Activated CD8-positive, alpha-beta memory T cell treated with anti-CD3 and anti-CD28 coated beads for 1 hour (primary cell): ENCODE data around the gene SLC44A5.
"Not testable (repeated sequence)": the region's sequence is repeated elsewhere in the genome, so short reads cannot be mapped to it uniquely, and the experiment has no call there.

Experiments used
- DNase-seq, 2 donors: peaks; one replicate each; pipeline ENCODE4 v3.0.0-alpha.2; 2020; ENCODE audit warnings: low read depth in 1 of 2; ENCODE audit errors: extremely low read depth in 1 of 2

The SLC44A5 gene

DNA sequence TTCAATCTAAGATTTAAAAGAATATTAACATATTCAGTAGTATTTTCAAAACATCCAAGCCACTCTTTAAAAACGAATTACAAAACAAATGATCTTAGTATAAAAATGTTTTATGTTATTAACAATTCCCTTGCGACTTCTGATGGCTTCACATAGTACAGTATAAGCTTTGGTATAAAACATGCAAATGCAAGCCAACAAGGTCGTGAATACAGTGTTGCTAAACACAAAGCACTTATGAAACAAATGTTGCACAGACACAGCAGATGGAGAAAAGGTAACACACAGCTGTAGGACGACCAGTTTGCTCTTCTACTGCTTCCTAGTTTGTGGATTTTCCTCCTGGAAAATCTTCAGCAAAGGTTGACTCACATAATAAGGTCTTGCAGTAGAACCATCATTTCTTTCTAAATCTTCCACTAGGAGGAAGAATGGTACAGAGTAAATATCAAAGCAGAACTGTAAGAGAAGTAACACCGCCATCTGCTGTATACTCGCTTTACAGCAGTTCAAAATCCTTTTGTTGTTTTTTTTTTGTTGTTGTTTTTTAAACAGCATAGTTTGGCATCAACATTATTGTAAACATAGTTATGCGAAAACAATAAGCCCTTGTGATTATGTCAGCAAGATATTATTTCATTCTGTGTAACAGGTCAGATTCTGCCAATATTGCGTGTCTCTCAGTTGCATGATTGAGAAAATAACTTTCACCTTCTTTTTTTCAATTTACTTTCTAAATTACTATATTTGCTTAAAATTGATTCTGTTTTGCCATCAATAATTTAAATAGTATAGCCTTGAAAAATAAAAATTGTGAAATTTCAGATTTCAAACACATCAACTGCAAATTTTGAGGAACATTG lies 407.3 kb downstream of the SLC44A5 start:
- DNase-seq = no peak

DNA sequence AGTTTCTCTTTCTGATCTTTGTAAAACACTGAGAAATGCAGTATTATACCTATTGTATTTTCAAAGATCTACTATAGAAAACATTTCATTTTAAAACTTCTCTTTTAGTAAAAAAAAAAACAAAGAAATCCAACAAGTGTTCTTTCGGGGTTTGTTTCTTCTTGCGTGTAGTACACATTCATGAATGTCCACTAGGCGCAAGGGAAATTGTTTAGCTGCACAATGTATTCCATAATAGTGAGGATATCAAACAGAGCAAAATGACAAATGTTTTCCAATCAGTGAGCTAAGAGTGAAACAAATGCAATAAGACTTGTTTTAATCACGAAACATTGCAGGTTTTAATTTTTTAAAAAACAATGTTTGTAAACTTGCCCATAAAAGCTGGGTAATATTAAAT lies 408.2 kb downstream of the SLC44A5 start:
- no peak for DNase-seq

DNA sequence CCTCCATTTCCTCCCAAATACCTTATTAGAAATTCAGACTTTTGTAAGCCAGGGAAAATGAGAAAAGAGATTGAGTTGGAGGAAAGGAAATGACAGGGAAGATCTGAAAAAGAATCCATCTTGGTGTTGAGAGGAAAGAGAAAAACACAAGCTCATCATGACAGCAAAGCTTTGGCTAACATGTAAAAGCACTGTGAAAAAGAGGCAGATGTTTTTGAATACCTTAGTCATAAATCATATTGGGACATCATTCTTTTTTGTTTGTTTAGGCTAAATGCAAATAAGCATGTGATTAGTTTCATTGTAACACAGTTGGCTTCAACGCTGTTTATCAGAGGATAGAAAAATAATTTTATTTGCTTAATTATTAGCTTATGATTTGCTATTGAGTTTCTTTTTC lies 412.2 kb downstream of the SLC44A5 start:
- no peak for DNase-seq

DNA sequence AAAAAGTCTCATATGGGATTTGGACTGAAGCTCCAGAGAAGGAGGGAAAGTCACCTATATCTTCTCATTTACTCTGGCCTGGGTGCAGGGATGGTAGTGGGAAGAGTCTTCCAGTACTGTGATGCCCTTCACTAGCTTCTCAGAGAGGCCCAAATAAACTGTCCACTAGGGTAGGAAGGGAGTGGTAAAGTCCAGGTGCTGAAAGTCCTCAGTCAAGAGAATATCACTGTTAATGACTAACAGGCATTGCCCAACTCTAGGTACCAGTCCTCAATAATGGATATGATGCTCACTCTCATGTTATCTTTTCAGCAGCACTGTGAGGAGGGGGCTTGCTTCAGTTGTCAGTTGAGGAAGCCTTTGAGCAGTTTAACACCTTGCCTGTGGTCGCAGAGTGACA lies 412.8 kb downstream of the SLC44A5 start:
- no peak for DNase-seq

DNA sequence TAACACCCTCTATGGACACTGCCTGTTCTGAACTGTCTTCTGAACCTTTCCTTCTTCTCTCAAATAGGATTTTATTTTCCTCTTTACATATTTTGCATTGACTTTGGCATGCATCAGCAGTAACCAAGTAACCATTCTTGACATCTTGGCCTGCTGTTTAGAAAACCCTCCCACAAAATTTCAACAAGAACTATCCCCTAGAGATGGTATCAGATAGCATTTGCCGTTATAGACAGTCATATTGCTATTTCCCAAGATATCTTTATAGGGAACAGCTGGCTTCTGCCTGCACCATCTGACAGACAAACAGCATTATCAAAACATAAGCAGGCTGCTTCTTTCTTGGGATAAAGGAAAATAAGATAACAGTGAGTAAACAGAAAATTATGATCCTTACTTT lies 422.0 kb downstream of the SLC44A5 start:
- DNase-seq = no peak

DNA sequence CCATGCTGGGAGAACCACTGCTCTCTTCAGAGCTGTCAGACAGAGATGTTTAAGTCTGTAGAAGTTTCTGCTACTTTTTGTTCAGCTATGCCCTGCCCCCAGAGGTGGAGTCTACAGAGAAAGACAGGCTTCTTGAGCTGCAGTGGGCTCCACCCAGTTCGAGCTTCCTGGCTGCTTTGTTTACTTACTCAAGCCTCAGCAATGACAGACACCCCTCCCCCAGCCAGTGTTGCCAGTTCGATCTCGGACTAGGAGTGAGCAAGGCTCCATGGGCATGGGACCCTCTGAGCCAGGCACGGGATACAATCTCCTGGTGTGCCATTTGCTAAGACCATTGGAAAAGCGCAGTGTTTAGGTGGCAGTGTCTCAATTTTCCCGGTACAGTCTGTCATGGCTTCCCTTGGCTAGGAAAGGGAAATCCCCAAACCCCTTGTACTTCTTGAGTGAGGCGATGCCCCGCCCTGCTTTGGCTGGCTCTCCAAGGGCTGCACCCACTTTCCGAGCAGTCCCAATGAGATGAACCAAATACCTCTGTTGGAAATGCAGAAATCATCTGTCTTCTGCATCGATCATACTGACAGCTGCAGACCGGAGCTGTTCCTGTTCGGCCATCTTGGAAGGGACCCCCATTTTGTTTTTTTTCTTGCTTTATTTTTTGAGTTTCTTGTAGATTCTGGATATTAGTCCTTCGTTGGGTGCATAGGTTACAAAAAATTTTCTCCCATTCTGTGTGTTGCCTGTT lies 429.5 kb downstream of the SLC44A5 start:
- not testable (repeated sequence) for DNase-seq

DNA sequence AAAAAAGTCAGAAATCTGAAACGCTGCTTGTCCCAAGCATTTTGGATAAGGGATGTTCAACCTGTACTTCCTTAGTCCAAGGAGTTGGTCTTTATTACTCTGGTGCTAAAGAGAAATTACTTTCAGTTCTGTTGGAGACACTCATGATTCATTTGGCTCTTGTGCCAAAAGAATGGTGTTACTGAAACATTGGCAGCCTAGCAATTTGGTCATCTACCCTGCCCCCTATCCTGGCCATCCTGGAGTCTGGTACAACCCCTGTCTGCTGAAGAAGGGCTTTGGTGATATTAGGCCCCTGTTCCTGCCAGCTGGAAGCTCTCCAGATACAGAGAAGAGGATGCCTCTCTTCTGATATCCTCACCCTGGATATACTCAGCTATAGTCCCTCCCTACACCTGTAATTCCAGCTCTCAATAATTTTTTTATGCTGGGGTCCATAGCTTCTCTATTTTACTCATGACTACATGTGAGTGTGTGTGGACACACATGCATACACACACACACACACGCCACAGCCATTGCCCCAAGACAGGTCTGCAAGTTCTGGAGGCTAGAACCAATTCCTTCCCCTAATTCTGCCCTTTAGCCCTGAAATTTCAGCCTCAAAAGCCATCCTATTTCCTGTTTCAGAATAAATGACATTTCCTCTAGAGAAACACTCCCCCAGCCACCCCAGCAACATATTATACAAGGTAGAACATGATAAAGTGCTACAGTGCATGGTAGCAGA lies 436.7 kb downstream of the SLC44A5 start:
- DNase-seq = no peak

DNA sequence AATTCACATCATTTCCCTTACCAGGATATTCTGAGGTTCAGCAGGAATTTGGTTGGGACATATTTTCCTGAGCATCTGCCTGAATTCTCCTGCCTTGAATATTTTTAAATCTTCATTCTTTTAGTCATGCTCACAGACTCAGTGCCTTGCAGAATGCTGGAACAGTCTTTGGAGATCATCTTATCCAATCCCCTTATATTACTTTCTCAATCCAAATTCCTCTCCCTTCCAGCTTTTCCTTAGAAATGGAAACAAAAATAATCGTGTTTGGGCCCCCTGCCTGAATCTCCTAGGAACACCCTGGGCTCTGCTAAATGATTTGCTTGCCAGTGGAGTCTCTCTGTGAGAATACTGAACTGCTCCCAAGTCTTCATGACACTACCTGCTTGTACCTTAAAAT lies 438.4 kb downstream of the SLC44A5 start:
- DNase-seq = no peak

DNA sequence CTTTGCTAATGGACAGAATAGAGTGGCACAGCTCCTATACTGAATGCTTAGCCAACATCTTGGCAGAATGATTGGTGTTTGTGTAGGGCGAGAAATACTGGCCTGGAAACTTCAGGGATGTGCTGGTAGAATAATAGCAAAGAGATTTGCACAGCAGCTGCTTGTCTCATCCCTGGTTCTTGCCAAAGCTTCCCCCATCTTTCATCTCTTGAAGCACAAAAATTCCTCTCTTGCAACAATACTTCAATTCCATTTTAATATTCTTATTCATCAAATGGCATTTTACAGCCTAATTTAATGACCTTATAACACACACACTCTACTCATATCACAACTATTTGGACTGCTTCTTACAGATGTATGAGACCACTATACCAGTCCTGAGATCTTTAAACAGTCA lies 439.0 kb downstream of the SLC44A5 start:
- DNase-seq = no peak

DNA sequence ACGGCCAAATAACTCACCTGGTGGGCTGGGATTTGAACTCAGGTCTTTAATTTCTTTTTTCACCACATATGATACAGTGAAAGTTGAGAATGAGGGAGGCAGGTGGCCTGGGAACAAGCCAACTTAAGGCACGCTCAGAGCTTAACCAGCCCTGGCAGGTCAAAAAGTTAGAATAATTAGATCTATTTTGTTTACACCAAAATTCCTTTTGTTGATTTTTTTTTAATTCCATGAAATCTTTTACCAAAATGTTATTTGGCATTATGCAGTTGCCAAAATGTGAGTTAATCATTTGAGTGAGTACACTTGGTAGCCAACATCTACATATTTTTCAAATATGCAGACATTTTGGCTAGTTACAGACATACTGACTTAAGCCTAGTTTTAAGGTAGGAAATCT lies 439.9 kb downstream of the SLC44A5 start:
- DNase-seq = no peak

DNA sequence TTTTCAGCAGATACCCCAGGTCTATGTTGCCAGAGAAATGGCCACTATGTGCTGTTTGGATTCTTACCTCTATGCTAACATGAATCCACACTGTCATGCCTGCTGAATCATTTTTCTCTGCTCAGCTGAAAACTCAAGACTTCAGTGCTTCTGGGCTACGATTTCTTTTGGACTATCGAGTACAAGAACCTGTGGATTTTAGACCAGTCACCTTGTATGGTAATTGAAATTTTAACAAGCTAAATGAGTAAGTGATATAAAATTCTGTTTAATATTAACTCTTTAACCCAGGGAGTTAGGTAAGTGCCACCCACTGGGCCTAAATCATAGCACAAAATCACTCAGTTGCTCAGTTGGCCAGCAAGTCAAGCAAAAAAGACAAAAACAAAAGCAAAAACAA lies 440.9 kb downstream of the SLC44A5 start:
- DNase-seq = no peak

DNA sequence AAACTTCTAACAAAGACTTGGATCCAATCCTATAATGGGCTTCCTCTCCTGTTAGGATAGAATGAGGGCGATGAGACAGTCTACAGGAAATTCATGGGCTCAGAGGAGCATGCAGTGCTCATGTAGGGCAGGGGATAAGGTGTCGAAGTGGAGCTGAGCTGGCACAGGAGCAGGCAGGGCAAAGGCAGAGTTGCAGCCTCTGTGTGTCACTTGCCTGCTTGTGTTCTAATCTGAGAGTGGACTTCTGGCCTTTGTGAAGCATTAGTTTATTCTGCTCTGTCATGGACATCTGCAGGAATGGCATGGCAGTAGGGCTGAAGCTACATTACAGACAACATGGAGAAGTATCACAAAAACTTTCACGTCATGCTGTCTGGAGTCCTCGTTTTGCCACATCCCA lies 444.1 kb downstream of the SLC44A5 start:
- no peak for DNase-seq

DNA sequence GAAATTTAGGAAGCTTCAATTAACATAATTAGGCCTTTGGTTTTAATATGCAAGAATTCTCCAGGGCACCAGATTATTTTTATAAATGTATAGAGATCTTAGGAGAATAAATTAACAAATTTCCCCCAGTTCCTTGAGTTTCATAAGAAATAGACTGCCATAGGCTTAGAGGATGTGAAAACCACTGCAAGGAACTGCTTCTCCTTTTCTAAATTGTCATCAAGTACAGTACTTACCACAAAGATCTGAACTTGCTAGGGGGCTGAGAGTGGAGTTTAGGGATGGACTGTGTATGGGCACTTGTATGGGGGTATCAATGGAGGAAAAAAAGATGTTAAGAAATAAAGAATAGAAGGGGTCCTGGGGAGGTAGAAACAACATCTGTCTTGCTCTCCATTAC lies 445.6 kb downstream of the SLC44A5 start:
- DNase-seq = no peak

DNA sequence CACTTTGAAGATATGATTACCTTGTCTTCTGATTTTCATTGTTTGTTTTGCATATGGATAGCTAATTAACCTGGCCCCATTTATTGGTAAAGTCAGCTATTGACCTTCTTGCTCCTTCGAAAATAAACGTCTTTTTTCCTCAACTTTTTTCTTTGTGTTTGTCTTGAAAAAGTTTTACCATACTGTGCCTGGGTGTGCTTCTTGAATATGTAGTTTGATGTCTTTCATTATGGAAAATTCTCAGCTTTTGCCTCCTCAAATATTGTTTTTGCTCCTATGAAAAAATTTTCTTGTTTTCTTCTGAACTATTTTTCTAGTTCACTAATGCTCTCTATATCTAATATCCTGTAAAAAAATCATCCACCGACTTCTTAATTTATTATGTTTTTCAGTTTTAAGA lies 451.8 kb downstream of the SLC44A5 start:
- no peak for DNase-seq
